CD4-positive, alpha-beta T cell treated with Interleukin-17A for 1 hour (primary cell): ENCODE data around the gene TTN.

Experiments
- DNase-seq: peaks from one replicate; pipeline ENCODE4 v3.0.0-alpha.2; 2020

The TTN gene

DNA sequence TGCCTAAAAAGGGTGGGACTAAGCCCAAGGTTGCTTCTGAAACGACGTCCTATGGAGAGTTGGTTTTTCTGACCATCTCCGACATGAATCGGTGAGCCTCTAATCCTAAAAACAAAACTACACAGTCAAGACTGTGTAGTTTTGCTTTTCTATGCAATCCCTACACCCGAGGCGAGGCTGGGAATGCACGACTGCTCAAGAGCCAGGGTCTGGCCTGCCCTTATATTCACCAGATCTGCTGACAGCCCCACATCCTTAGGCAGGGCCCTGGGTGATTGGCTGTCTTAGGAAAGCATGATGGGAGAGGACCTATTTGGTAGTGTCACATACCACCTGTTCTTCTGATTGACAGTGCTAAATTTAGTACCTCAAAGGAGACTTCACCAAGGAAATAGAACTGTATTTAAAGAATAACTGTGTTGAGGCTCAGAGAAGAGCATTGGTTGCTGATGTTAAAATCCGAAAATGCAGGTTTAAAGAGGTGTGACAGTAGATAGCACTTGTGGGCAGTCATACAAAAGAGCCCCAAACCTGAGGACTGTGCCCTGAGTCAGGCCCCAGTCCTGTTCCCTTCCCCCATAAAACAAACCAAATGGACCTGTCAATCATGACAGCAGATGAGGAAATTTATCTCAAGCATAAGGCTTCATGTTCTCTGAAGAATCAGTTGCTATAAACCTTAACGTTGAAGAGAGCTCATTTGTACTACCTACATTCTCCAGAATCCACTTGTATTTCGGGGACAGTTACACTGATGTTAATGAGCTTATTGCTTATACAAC, at the start of gene TTN:
Gene TTN (minus strand): TSS at position 197 of the 782 bp plus-strand sequence. CDS start 2,781 bp downstream, outside the sequence.
- DNase-seq: no peak

DNA sequence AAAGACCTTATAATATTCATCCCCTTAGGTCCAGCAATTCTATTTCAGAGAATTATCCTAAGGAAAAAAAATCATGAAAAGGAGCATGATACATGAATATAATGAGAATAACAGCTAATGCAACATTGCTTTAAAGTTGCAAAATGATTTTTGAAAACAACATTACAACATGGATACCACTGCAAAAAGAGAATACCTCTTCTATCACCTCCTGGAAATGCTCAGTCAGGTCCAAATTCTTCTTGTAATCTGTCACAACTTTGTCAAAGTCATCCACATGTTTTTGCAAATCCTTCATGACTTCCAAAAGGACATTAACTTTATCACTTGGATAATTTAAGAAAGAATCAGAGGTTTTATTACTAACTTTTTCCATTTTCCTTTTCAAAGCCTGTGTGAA, 47.9 kb upstream of the TTN start:
- no peak for DNase-seq

DNA sequence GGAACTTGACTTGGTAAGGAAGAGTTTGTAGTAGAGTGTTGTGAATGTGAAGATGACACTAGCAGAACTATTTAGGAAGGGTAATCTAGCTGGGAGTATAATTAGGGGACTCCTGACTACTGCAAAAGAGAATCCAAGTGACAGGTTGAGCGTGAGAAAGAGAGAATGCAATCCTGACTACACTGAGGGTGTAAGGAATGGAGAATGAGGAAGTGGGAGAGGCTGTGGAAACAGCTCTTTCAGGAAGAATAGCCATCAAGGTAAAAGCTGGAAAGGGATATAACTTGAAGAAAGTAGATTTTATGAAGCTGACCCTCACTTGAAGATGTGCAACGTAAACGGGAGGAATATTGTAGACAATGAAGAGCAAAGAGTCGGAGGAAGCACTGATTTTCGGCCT, 41.1 kb upstream of the TTN start:
- DNase-seq: no peak

DNA sequence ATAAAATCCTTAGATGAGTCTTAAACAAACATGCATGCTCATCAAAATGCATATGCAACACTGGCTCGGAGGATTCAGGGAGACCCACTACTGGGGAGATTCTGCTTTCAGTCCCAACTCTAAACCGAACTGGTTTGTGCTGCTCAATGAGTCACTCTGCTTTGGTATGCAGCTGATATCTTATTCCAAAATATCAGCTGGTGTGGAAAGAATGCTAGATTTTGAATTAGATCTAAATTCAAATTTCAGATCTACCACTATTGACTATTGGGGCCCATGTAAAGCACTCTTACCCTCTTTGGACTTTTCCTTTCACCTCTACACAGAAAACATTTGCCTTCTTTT, 39.2 kb upstream of the TTN start:
- no peak for DNase-seq

DNA sequence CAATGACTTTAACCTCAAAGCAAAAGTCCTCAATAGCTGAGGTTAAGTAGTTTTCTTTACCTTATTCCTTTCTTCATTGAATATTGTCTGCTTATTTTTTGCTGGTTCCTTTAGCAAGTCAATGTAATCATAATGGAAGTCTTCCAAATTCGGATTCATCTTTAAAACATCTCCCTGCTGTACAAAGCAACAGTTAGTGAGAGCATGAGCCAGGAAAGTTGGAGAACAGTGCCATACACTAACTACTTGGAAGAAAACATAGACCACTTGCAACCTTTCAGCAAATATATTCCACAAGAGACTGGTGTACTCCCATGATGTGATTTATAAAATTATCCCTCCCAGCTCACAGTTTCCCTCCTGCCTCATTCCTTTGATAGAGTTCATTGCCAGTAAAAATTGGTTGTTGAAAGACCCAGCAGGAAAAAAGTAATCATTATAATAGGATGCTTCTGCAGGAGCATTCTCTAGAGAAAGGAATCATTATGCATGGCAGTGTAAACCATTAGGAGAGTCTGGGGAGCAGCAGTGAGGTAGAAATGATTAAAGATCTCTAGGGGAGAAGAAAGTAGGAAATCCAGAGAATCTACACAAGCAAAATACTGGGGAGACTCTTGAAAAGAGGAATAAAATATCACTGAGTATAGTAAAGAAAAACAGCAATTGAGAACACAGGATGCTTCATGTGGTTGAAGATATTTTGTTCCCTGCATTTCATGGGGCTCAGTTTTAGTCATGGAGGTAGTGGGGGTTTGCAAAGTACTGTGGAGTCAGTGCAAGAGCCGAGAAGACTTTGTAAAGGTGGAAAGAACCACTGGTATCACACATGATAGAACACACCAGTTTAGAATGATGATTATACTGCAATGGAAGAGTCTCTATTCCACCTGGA, 38.6 kb upstream of the TTN start:
- no peak for DNase-seq

DNA sequence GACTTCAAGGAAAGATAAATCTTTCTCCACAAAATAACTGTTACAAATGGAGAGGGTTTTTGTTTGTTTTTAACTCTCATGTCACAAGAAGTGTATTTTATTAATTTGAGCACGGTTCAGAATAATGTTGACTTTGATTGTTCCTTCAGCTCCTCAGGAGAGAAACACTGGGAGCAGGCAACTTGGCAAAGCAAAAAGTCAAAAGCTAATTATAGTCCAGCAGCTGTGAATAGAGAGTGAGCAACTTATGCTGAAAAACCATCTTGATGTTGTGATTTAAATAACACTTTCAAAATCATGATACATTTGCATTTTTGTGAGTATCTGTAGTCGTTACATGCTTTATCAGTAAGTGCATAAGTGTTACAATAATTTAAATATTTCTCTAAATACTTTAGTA, 37.5 kb upstream of the TTN start:
- no peak for DNase-seq

DNA sequence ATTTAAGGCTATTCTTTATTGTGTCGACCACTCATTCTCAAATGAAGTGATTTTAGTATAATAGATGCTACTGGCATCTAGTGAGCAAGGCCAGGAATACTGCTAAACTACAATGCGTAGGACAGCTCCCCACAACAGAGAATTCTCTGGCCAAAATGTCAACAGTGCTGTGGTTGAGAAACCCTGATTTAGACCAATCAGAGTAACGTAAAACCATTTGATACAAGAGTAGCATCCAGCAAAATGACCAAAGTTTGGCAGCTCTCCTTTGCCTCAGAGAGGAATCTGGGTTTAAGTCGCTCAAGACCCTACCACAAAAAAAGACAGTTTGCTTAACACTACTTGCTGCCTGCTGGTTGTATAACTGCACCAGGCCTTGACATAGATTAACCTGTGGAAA, 37.0 kb upstream of the TTN start:
- no peak for DNase-seq

DNA sequence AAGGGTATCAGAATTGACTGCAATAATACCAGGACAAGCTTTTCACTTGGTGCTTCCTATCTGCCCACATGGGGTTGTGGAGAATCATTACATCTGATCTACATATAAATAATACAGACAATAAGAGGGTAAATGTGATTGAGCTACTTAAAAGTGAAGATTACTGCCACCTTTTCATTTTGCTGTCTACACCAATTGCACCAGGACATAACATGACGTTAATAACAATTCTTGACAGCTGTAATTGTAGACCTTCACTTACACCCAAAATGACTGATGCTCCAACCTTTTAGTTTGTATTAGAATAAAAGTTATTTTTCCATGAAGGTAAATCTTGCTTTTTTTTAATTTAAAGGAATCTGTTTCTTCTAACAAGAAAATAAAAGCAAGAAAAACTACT, 36.5 kb upstream of the TTN start:
- no peak for DNase-seq

DNA sequence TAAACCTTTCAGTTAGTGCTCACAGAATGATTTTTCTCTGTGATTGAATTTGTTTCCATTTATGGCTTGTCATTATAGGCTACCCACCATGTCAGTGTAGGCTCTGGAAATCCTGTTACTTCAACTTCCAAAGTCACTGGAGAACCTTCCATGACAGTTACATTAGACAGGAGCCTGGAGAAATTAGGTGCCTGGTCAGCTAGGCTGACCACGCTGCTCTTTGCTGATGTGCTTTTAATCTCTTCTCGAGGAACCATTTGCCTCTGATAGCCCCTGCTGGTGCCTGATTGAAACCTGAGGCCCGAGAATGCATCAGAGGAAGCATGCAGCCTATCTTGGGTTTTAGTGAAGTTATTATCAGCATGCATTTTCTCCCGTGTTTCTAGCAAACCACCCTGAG, 29.6 kb upstream of the TTN start:
- DNase-seq: no peak

DNA sequence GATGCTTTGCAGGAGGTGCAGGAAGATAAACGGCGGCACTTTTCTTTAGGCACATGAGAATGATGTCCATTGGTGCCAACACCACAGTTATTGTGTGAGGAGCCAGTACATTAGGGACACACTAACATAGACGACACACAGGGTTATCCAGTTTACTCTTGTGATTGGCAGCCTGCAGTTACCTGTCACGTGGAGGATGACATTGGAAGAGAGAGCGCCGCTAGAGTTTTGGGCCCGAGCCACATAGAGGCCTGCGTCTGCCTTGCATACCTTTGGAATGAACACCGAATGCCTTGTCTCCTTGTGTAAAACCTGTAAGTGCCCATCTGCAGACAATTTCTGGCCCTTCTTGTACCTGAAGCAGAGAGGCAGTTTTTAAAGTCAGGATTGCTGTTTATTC, 26.9 kb upstream of the TTN start:
- no peak for DNase-seq

DNA sequence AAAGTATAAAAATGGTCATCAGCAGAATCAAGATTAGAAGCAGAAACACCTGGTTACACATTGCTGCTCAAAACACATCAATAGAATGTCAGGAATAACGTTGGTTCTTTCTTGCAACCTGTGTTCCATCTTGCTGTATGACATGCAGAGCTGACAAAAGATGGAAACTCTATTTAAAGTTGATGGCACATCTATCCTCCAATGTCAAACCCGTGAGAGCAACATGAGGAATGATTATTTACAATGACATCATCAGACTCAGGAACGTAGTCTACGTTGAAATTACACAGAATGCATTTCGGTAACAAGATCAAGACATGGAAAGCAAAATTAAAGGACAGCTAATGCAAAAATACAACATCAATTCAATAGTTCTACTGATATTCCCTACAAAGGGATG, 26.2 kb upstream of the TTN start:
- no peak for DNase-seq

DNA sequence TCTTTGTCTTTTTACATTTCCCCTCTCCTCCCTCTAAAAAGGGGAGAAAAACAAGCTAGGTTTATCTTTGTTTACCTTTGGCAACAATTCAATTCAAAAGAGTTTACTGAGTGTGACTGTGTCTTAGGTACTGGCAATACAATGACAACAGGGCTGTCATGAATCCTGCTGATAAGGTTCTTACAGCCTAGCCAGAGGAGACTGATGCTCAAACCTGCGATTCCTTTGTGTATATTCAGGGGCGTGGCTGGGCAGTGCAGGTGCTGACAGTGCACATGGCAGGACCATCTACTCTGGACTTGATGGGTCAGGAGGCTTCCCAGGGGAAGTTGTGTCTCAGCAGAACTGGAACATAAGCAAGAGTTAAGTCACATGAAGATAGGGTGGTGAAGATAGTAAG, 23.2 kb upstream of the TTN start:
- DNase-seq: no peak

DNA sequence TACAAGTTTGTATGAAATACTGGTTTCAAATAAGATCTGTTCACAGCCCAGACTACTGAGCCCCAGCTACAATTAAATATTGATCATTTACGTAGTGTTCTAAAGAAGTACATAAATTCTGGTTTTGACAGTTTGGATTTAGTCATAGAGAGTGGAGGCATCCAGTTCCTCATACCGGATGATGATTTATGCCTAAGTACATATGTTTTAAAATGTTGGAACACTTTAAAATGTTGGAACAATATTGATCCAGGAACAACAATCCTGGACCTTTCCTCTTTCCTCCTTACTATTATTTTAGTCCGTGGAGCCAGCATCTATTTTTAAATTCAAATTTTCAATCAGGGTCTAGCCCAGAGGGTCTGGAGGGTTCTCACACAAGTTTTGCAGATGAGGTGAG, 22.8 kb upstream of the TTN start:
- DNase-seq: no peak

DNA sequence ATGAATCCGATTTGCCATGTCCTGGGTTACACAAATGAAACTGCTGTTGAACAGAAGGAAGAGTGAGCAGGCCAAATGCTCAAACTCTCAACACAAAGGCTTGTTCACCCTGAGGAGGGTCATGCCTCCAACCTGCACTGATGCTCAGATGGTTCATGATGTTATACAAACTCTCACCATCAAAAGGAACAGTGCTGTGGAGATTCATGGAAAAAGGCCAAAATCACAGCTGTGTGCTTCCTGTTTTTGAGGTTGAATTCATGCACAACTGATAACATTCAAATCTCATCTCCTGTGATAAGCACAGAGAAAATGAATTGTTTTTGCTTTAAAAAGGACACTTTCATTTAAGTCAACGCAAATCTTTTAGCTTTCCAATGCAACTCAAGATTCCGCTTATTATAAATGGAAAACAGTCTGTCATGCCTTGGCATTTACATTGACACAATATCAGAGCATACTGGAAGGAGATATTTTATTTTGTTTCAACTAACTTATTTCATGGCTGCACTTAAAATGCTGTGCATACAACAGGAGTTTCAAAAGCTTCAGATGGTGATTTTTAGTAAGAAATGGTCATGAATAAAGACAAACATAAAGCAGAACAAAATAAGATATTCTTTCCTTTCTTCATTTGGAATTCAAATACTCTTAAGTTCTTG, 22.2 kb upstream of the TTN start:
- no peak for DNase-seq

DNA sequence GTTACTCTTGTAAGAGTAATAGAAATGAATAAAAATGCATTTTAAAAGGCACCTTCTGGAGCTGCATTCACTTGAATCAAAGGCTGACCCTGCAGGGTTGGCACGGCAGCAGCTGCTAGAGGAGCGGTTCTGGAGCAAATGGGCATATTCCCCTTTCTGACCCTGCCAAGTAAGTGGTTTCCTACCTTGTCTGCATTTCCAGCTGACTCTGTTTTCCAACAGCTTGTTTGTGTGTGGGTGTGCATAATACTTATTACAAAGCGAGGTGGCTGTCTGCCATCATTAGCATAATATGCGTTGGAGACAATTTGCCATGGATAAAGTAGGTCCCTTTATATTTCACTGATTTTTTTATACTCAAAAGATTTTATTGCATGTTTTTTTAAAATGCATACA, 21.3 kb upstream of the TTN start:
- DNase-seq: no peak

DNA sequence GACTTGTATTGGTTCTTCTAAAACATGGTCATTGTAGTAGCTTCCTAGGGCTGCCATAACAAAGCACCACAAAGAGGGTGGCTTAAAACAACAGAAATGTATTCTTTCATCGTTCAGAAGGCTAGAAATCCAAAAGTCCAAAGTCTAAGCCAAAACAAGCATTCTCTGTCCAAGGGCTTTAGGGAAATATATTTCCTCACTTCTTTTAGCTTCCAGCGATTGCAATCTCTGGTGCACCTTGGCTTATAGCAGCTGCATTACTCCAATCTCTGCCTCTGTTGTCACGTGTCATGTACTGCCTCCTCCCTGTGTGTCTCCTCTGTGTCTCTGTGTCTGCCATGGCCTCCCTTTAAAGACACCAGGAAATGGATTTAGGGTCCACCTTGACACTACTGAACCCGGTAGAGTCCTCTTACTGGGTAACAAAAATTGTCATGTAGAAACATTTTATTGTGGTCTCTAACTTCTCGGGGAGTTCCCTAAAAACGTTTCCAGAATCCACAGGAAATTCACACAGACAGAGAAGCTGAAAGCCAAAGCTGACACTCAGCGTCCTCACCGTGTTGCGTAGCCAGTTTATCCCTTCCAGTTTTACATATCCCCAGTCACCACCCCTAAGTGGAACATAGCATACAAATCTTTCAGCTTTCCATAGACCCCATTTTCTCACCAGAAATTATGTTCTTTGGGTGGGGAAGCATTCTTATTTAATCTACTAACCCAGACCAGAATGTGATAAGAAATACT, 20.7 kb upstream of the TTN start:
- no peak for DNase-seq

DNA sequence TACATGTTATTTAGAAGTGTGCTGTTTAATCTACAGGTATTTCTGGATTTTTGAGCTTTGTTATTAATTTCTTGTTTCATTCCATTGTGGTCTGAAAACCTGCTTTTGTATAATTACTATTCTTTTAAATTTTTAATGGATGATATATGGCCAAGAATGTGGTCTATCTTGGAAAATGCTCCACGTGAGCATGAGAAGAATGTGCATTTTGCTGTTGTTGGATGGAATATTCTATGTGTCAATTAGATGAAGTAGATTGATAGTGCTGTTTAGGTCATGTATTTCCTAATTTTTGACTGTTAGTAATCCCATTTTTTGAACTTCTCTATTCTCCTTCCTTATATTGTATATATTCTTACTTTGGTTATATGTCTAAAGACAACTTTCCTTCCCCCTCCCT, 19.9 kb upstream of the TTN start:
- no peak for DNase-seq

DNA sequence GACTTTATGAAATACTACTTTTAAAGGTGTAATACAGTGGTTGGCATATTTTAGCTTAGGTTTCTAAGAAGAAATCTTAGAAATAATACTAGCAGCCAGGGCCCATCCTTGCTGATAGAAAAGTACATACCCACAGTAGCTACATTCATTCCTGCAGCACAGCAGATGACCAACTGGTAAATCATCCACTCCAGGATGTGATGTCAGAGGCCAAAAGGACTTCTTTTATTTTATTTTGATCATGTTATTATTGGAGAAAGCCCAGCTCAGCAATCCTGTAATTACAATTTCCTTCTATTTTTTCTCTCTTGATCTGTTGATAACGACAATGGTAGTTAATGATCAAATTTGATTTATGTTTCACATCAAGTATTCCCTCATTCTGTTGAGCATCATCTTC, 18.0 kb upstream of the TTN start:
- no peak for DNase-seq

DNA sequence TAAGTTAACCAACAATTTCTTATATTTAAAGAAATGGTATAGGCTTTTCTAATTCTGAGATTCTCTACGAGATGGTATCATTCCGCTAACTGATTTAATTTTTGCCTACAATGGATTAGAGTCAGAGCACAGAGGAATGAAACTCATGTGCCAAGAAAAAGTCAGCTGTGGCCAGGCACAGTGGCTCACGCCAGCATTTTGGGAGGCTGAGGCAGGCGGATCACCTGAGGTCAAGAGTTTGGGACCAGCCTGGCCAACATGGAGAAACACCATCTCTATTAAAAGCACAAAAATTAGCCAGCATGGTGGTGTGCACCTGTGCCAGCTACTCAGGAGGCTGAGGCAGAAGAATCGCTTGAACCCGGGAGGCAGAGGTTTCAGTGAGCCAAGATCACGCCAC, 17.0 kb upstream of the TTN start:
- no peak for DNase-seq

DNA sequence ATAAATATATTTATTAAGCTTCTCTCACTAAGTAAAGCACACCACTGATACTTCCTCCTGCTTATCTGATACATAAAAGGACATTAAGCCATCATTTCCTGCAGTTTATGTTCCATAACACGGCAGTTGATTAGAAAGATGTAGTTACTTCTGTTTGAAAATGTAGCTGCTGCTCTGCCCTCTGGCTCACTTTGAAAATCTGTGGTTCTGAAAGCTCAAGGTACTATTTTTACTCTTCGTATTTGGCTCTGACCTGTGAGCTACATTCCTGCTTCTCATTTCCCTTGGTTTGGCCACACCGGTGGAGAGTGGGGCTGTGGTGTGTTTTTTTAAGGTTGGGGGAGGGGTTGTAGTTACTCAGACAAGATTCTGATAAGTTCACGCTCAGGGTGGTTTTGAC, 12.8 kb upstream of the TTN start:
- DNase-seq: peak; percentile 31

DNA sequence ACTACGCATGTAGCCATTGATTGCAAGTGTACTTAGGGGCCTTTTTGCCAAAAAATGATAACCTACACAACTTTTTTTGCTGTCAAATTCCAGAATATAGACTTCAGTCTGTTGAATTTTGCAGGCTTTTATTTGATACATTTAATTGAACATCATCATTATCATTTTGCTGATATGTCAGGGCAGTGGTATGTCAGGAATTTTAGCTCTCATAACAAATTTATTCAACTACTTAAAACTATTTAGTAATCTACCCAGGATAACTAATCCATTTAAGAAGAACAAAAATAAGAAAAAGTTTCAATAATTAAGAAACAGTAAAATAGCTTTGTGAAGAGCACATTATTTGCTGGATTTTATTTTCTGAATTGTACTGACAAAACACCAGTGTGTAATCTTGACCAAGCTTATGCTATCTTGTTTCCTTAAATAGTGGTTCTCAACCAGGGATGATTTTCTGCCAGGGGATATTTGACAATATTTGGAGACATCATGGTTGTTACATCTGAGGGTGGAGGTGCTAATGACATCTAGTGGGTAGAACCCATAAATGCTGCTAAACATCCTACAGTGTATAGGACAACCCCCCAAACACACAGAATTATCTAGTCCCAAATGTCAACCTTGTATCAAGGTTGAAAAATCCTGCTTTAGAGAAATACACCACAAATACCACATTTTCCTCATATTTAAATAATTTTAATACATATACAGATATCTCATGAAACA, 12.1 kb upstream of the TTN start:
- DNase-seq: no peak

DNA sequence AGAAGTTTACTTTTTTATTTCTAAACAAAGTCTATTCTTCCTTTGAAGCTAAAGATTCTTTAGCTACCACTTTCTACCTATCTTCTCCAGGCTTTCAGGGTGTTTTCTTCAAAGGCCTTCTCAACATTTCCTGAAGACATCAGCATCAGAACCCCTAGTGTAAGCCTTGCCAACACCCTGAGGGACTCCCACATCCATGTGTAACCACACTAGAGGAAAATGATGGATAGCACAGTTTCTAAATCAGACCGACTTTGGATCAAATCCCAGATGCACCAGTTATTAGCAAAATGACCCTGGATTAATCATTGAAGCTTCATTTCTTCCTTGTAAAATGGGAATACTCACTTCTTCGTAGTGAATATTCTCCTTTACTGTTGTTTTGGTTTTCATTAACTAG, 4.7 kb upstream of the TTN start:
- DNase-seq: no peak

DNA sequence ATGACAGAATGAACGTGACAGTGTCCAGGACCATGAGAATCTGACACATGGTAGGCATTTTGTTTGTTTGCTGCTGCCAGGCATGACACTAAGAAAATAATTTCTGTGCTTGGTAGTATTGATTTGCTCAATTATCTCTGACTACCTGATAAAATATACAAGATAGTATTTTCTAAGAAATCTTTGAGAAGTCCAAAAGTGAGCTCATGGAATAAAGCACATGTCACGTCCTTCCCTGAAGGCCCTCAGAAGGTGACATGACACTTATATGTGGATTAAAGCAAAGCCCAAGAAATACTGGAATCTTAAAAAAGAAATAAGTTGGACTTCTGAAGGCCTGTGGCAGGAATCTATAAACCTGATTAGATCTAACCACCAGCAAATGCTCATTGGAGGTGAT, 3.8 kb upstream of the TTN start:
- DNase-seq: no peak
